SK-N-DZ (cell line): Measurements from ENCODE around the gene S100A7A.
"Not testable (repeated sequence)": the region's sequence is repeated elsewhere in the genome, so short reads cannot be mapped to it uniquely, and the experiment has no call there.

Experiments used
- DNase-seq: peaks from one replicate; pipeline ENCODE4 v3.0.0-alpha.2; 2015; ENCODE audit warnings: low spot score

S100A7A gene

GRCh38 chr1:153395136-153395685 lies 21.1 kb upstream of the S100A7A start:
- no peak for DNase-seq

- DNase-seq, result no peak
Measured at GRCh38 chr1:153395776-153396175, 20.5 kb upstream of the S100A7A start.

GRCh38 chr1:153396461-153396860 lies 19.9 kb upstream of the S100A7A start:
- no peak for DNase-seq

DNA sequence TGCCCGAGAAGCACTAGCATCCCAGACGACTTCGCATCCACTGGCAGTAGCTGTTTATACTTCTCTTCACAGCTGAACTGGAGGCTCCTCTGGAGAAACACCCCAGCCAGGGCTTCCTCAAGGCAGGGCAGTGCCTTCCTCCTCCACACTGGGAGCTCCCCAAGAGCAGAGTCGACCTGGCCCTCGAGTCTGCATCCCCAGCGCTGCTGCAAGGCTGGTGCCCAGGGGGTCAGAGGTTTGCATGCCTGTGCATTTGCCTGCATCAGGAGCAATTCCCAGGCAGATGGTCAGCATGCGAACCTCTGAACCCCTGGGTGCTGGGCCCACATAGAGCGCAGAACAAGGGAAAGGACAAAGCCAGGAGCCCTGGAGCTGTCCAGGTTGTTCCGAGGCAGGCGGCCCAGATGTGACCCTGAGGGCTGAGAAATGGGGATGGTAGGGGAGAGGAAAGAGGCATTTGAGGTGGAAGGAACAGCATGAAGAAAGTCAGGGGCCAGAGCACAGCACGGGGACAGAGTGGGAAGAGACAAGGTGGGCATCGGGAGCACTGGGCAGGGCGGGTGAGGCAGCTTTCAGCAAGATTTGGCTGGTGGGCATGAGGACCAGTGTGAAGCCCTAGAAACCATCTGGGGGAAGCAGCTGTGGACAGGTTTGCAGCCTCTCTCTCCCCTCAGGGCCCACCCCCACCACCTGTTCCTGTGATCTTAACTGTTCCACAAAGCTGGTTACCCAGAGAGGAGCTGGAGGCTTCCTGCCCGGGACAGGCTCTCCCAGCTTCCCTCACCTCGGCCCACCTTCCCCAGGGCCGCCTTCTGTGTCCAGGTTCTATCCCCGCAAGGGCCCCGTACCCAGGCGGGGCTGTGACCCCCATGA lies 19.0 kb upstream of the S100A7A start:
- no peak for DNase-seq

DNA sequence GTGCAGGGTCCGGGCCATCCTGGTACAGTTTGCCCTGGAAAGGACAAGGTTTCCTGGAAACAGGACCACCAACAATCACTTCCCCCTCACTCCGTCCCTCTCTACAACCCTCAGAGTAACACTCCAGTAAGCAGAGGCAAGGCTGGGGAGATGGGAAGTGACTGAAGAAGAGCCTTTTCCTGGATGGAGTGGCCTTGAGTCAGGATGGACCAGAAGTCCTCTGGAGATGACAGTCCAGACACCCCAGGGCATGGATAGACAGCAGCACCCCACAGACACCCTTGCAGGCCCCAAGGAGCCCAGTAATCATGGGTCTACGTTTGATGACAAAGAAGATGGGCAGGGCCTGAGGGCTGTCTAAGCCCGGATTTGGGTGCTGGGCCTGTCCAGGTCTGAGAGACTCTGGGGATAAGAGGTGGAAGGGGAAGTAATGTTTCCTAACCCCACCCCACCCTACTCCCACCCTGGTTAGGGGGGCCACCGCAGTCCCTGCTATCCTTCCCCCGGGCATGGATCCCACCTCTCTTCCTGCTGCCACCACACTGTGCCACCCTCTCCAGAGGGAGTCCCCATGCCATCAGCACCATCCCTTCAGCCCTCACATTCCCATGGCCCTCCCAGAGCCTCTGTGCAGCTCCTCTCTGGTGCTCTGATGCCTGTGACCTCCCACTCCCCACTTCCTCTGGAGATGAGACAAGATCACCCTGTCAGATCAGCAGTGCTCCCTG lies 18.2 kb upstream of the S100A7A start:
- DNase-seq, result no peak

GRCh38 chr1:153399401-153400055 lies 16.8 kb upstream of the S100A7A start:
- DNase-seq, result no peak

DNA sequence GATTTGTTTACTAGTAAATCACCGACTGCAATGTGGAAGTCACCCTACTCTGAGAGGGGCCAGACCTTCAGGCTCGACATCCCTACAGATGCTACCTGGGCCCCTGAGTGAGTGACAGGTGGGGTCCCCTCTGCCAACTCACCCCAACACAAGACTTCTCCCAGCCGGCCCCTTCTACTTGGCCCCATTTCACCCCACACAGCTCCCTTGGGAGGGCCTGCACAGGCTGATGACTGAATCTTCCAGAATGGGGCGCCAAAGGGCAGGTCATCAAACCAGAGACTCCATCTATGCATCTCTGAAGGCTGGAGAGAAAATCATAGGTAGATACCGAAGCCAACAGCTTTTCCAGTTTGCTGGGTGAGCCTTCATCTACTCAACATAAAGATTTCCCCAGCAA lies 16.1 kb upstream of the S100A7A start:
- no peak for DNase-seq

DNA sequence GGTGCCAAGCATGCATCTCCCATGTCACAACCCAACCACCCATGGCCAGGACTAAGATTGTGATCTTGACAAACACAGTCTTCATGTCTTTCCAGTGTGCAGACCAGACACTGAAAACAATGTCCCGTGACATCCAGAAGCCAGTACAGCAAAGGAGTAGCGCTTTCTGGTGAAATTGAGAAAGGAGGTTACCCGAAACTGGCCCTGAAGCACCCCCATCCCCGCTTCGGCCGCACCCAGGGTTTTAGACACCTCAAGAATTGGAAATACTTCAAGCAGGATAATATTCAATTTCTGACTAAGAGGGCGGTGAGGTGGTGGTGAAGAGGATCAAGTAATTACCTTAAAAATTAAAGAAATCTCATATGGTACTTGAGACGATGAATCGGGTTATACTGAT lies 14.9 kb upstream of the S100A7A start:
- DNase-seq, result no peak

- no peak for DNase-seq
Measured at GRCh38 chr1:153402226-153402625, 14.1 kb upstream of the S100A7A start.

- no peak for DNase-seq
Measured at GRCh38 chr1:153403421-153404085, 12.8 kb upstream of the S100A7A start.

DNA sequence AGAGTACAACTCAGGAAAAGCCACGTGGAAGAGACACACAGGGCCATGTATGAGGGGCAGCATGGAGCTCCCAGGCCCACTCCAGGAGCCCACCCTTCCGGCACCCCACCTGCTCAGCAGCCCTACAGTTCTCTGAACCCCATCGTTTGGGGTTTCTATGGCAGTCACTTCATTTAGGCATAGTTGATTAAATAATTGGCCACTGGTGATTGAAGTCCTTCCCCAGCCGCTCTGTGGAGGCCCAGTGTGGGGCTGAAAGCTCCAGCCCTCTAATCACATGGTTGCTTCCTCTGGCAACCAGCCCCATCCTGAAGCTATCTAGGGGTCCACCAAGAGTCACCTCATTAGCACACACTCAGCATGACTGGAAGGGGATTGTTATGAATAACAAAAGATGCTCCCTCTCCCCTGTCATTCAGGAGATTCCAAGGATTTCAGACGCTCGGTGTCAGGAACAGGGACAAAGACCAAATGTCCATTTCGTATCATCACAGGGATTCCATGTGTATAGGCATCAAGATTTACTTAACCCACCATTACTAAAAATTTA lies 12.2 kb upstream of the S100A7A start:
- no peak for DNase-seq

DNA sequence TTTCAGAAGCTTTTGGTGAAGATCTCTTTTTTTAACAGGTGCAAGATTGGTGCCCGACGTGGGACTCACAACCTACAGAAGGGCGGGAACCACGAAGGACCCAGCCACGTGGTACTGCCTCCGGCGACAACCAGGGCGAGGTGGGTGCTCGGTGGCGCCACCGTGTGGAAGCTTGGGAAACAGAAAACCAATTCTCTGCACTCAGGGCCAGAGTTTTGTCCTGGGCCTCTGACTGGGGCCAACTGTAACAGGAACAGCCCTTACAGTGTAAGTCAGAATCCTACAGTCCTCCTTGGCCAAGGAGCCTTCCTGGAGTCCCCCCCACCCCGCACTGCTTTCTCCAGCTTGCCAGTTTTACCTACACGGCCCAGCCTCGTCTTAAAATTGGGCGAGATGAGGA lies 11.6 kb upstream of the S100A7A start:
- no peak for DNase-seq

DNA sequence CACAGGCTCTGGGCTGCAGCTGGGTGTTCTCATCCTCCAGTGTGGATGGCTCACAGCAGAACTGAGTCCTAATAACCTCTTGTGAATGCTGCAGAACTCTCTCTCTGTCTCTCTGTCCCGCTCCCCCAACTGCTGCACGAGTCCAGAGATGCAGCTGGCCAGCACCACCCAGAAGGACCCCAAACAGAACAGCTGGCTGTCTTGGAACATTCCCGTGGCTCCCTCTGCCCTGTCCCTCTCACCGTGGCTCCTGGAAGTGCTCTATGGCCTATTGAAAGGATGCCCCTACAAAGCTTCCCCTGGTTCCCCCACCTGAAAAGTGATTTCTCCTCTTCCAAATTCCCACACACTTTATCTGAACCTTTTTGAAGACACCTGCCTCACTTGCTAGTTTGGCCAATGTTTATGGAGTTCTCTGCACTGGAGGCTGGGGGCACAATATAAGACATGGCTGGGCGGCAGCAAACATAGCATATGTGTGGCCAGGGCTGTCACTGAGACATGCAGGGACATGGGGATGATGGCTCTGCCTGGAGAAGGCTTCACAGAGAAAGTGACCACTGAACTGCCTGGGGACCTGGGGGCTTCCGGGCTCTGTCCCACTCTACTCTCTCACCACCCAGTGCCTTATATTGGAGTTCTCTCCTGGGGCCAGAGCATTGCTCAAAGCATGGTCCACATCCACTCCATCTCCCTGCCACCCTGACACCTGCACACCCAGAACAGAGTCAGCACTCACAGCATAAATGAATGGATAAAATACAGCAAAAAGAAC lies 10.3 kb upstream of the S100A7A start:
- not testable (repeated sequence) for DNase-seq

DNA sequence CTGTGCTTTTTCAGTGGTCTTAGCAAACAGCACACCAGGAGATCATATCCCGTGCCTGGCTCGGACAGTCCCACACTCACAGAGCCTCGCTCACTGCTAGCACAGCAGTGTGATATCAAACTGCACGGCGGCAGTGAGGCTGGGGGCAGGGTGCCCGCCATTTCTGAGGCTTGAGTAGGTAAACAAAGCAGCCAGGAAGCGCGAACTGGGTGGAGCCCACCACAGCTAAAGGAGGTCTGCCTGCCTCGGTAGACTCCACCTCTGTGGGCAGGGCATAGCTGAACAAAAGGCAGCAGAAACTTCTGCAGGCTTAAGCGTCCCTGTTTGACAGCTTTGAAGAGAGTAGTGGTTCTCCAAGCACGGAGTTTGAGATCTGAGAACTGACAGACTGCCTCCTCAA lies 9.0 kb upstream of the S100A7A start:
- DNase-seq, result not testable (repeated sequence)

DNA sequence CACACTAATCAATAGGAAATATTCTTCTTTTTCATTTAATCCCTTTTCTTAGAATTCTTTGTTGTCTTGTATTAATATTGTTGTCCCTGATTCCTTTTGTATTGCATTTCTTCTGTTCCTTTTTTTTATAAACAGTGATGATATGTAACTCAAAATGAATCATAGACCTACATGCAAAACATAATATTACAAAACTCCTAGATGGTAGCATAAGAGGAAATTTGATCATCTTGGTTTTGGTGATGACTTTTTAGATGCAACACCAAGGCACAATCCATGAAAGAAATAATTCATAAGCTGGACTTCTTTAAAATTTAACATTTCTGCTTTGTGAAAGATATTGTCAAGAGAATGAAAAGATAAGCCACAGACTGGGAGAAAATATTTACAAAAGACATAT lies 2.4 kb upstream of the S100A7A start:
- DNase-seq, result not testable (repeated sequence)

- DNase-seq, result no peak
Measured at GRCh38 chr1:153417136-153417888, 992 bp downstream of the S100A7A start.

DNA sequence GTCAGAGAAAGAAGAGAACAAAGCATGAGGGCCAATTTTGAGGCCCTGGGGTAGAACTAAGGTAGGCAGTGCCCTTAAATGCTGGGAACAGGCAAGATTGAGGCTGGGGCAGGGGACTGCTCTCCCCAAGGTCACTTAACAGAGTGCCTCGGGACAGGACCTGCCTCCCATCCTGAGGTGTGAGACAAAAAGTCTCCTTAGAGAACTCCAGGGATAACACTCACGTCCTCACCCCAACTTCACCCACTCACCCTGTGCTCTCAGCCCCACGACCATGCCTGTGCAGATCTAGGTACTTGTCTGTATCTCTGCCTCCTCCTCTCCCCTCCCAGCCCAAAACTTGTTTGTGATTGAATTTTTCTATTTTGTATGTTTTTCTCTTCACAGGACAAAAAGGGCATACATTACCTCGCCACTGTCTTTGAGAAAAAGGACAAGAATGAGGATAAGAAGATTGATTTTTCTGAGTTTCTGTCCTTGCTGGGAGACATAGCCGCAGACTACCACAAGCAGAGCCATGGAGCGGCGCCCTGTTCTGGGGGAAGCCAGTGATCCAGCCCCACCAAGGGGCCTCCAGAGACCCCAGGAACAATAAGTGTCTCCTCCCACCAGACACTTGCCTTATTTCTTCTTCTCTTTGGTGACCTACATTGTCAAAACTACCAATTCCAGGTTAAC lies 2.6 kb downstream of the S100A7A start:
- DNase-seq, result not testable (repeated sequence)

- DNase-seq, result not testable (repeated sequence)
Measured at GRCh38 chr1:153419436-153419793, 3.1 kb downstream of the S100A7A start.

DNA sequence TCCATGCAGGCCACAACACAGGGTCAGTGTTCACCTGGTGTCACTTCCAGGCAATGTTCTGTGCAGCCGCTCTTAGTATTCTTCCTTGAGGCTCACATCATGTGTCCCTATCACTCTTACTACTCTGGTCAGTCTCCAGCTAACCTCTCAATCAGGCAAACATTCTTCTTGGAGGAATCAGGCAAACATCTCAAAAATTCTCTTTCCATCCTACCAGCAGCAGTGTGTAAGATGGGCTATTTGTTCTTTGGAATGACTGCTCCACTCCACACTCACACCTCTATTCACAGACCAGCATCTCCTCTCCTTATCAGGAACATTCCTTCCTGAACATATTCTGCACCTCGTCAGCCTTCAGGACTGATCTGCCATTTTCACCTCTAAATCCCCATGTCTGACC lies 4.0 kb downstream of the S100A7A start:
- no peak for DNase-seq
